Liver (tissue), 3 donors: ENCODE results near the gene ARAP1.

Experiments
- EGR1 ChIP-seq, 2 donors: IDR thresholded peaks; 2 replicates each; pipeline ENCODE4 v1.6.1; 2016 to 2018; ENCODE audit warnings: antibody characterized with exemption in 2 of 2, low read depth in 2 of 2
- JUND ChIP-seq, 2 donors: IDR thresholded peaks; 2 replicates each; pipeline ENCODE4 v1.6.1; 2016; ENCODE audit warnings: antibody characterized with exemption in 2 of 2
- RAD21 ChIP-seq, 2 donors: IDR thresholded peaks; 2 replicates each; pipeline ENCODE4 v1.6.1; 2016; ENCODE audit warnings: antibody characterized with exemption in 2 of 2, mild to moderate bottlenecking in 2 of 2
- RXRA ChIP-seq, 2 donors: IDR thresholded peaks; 2 replicates each; pipeline ENCODE4 v1.6.1; 2017 to 2018; ENCODE audit warnings: antibody characterized with exemption in 2 of 2, mild to moderate bottlenecking in 1 of 2
- SP1 ChIP-seq: IDR thresholded peaks from 2 replicates; pipeline ENCODE4 v1.6.1; 2018; ENCODE audit warnings: antibody characterized with exemption, mild to moderate bottlenecking
- TAF1 ChIP-seq: conservative IDR thresholded peaks from 2 replicates; pipeline ENCODE4 v1.6.1; 2016; ENCODE audit warnings: antibody characterized with exemption, mild to moderate bottlenecking
- YY1 ChIP-seq: IDR thresholded peaks from 2 replicates; pipeline ENCODE4 v1.6.1; 2016; ENCODE audit warnings: antibody characterized with exemption, mild to moderate bottlenecking
- TF ChIP-seq, protein P1 (sequence below): fragments of 150-350 bp; IDR thresholded peaks from 2 replicates; pipeline ENCODE4 v1.5.1; 2017; ENCODE audit warnings: improper control_type of control experiment, low read depth, low read length; ENCODE audit not compliant: missing input control
- TF ChIP-seq, protein P2 (sequence below): IDR thresholded peaks from 2 replicates; pipeline ENCODE4 v1.6.1; 2016; ENCODE audit warnings: antibody characterized with exemption
- TF ChIP-seq, protein P3 (sequence below): IDR thresholded peaks from 2 replicates; pipeline ENCODE4 v1.6.1; 2016; ENCODE audit warnings: antibody characterized with exemption
- TF ChIP-seq, protein P4 (sequence below): IDR thresholded peaks from 2 replicates; pipeline ENCODE4 v1.6.1; 2016; ENCODE audit warnings: antibody characterized with exemption, mild to moderate bottlenecking
- TF ChIP-seq, protein P5 (sequence below): IDR thresholded peaks from 2 replicates; pipeline ENCODE4 v1.6.1; 2016; ENCODE audit warnings: antibody characterized with exemption
- donor health status: healthy.
- donor health status: healthy.

DNA sequence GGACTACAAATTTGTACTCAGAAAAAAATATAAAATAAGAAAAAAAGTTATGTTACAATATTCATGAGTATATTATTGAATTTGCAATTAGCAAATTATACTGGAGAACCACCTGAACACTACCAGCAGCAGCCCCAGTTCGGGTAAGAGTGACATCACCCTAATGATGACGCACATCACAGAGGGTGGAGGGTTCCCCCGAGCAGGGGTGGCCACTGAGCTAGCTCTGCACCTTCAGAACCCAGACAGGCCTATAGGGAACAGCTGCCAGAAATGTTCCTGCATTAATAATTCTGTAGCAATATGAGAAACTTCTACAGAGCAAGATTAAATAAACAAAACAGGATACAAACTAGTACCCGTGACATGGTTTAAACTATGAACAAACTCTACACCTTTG, 17.5 kb upstream of the ARAP1 start:
- TF ChIP-seq SP1 (no peak), JUND (IDR thresholded peaks at IDR 0.05) (no peak), RAD21 (IDR thresholded peaks at IDR 0.05) (no peak), YY1 (no peak), TAF1 (no peak), EGR1 (IDR thresholded peaks at IDR 0.05; ENCODE audit: low read depth in 2 of 2) (no peak), RXRA (IDR thresholded peaks at IDR 0.05) (no peak)
- TF ChIP-seq, protein P1, sequence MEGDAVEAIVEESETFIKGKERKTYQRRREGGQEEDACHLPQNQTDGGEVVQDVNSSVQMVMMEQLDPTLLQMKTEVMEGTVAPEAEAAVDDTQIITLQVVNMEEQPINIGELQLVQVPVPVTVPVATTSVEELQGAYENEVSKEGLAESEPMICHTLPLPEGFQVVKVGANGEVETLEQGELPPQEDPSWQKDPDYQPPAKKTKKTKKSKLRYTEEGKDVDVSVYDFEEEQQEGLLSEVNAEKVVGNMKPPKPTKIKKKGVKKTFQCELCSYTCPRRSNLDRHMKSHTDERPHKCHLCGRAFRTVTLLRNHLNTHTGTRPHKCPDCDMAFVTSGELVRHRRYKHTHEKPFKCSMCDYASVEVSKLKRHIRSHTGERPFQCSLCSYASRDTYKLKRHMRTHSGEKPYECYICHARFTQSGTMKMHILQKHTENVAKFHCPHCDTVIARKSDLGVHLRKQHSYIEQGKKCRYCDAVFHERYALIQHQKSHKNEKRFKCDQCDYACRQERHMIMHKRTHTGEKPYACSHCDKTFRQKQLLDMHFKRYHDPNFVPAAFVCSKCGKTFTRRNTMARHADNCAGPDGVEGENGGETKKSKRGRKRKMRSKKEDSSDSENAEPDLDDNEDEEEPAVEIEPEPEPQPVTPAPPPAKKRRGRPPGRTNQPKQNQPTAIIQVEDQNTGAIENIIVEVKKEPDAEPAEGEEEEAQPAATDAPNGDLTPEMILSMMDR, result no peak
- TF ChIP-seq, protein P2, sequence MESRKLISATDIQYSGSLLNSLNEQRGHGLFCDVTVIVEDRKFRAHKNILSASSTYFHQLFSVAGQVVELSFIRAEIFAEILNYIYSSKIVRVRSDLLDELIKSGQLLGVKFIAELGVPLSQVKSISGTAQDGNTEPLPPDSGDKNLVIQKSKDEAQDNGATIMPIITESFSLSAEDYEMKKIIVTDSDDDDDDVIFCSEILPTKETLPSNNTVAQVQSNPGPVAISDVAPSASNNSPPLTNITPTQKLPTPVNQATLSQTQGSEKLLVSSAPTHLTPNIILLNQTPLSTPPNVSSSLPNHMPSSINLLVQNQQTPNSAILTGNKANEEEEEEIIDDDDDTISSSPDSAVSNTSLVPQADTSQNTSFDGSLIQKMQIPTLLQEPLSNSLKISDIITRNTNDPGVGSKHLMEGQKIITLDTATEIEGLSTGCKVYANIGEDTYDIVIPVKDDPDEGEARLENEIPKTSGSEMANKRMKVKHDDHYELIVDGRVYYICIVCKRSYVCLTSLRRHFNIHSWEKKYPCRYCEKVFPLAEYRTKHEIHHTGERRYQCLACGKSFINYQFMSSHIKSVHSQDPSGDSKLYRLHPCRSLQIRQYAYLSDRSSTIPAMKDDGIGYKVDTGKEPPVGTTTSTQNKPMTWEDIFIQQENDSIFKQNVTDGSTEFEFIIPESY, result no peak
- TF ChIP-seq, protein P3, sequence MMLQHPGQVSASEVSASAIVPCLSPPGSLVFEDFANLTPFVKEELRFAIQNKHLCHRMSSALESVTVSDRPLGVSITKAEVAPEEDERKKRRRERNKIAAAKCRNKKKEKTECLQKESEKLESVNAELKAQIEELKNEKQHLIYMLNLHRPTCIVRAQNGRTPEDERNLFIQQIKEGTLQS, result no peak
- TF ChIP-seq, protein P4, sequence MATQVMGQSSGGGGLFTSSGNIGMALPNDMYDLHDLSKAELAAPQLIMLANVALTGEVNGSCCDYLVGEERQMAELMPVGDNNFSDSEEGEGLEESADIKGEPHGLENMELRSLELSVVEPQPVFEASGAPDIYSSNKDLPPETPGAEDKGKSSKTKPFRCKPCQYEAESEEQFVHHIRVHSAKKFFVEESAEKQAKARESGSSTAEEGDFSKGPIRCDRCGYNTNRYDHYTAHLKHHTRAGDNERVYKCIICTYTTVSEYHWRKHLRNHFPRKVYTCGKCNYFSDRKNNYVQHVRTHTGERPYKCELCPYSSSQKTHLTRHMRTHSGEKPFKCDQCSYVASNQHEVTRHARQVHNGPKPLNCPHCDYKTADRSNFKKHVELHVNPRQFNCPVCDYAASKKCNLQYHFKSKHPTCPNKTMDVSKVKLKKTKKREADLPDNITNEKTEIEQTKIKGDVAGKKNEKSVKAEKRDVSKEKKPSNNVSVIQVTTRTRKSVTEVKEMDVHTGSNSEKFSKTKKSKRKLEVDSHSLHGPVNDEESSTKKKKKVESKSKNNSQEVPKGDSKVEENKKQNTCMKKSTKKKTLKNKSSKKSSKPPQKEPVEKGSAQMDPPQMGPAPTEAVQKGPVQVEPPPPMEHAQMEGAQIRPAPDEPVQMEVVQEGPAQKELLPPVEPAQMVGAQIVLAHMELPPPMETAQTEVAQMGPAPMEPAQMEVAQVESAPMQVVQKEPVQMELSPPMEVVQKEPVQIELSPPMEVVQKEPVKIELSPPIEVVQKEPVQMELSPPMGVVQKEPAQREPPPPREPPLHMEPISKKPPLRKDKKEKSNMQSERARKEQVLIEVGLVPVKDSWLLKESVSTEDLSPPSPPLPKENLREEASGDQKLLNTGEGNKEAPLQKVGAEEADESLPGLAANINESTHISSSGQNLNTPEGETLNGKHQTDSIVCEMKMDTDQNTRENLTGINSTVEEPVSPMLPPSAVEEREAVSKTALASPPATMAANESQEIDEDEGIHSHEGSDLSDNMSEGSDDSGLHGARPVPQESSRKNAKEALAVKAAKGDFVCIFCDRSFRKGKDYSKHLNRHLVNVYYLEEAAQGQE, result no peak
- TF ChIP-seq, protein P5, sequence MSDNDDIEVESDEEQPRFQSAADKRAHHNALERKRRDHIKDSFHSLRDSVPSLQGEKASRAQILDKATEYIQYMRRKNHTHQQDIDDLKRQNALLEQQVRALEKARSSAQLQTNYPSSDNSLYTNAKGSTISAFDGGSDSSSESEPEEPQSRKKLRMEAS, result no peak
